Small intestine (tissue), 7 donors: Measurements from ENCODE around the gene ADCY9. TPM values are rescaled to one million over a fixed set of nuclear protein-coding genes. Genes with fewer than 3 reads are reported as not detected.

ENCODE experiments used
- DNase-seq, 2 donors: peaks; one replicate each; pipeline versions ENCODE4 v3.0.0 to v3.0.0-alpha.2; 2013
- FAIRE-seq: peaks from 2 replicates; lab custom pipeline; 2012; peaks lifted over from hg19 to GRCh38; lab: Jason Lieb, UNC
- H3K27ac ChIP-seq, 3 donors: one replicate each; pipeline ENCODE4 v1.5.1; 2013; ENCODE audit warnings: low read length in 2 of 3, mild to moderate bottlenecking in 2 of 3, control low read depth in 1 of 3, inconsistent platforms in 1 of 3, low read depth in 1 of 3, moderate library complexity in 1 of 3
- H3K27me3 ChIP-seq, 3 donors: one replicate each; pipeline ENCODE4 v1.6.1; 2013; ENCODE audit warnings: low read length in 3 of 3, inconsistent platforms in 1 of 3; ENCODE audit not compliant: control insufficient read depth in 3 of 3, insufficient read depth in 3 of 3
- H3K36me3 ChIP-seq, 3 donors: one replicate each; pipeline ENCODE4 v1.6.1; 2013; ENCODE audit warnings: low read length in 3 of 3, inconsistent platforms in 1 of 3, low read depth in 1 of 3, mild to moderate bottlenecking in 1 of 3, moderate library complexity in 1 of 3; ENCODE audit not compliant: control insufficient read depth in 3 of 3, insufficient read depth in 2 of 3
- H3K4me1 ChIP-seq, 3 donors: one replicate each; pipeline ENCODE4 v1.6.1; 2013; ENCODE audit warnings: low read length in 2 of 3, inconsistent platforms in 1 of 3, low read depth in 1 of 3, mild to moderate bottlenecking in 1 of 3, moderate library complexity in 1 of 3; ENCODE audit not compliant: control insufficient read depth in 3 of 3, insufficient read depth in 2 of 3
- H3K4me3 ChIP-seq, 3 donors: one replicate each; pipeline ENCODE4 v1.5.1; 2013; ENCODE audit warnings: low read length in 3 of 3, control low read depth in 1 of 3, inconsistent platforms in 1 of 3, low read depth in 1 of 3, mild to moderate bottlenecking in 1 of 3, moderate library complexity in 1 of 3
- H3K9me3 ChIP-seq, 2 donors: one replicate each; pipeline ENCODE4 v1.6.1; 2013; ENCODE audit warnings: low read depth in 1 of 2, low read length in 1 of 2; ENCODE audit not compliant: control insufficient read depth in 2 of 2, insufficient read depth in 1 of 2
- WGBS, 3 donors: extraction: QIAGEN DNeasy Blood & Tissue Kit; methylation state at CpG; one replicate each; pipeline ENCODE4 v1.1.7; 2013; 5-methylcytosine and 5-hydroxymethylcytosine counted together
- polyA plus RNA-seq, 4 donors: library from polyadenylated mRNA; stranded (reverse) in 3 of 4; unstranded in 1 of 4; fragments of 200-250 nt in 3 of 4; fragments of 120-200 nt in 1 of 4; gene quantifications; one replicate each; pipeline versions ENCODE4 v1.2.1 to v1.2.3, GENCODE V29; 2013
- donor health status: healthy with polysubstance abuse.
- donor health status: control.
- donor health status: control.
- donor health status: Bipolar disorder and iron deficiency.
- donor health status: healthy.

Gene ADCY9
- polyA plus RNA-seq, 4 donors = 4.3 to 10.7 (median 8.0) TPM

DNA sequence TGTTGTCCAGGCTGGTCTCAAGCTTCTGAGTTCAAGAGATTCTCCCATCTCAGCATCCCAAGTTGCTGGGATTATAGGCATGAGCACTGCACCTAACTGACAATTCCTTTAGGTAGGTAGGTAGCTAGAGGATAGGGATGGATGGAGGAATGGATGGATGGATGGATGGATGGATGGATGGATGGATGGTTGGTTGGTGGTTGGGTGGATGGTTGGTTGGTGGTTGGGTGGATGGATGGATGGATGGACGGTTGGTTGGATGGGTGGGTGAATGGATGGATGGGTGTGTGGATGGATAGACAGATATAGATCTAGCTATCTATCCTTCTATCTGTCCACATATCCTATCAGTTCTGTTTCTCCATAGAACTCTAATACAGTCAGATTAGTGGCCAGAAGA, 19.3 kb upstream of the ADCY9 start:
- Histone ChIP-seq H3K27me3 (peaks cover 0 to 2% (median 0%) of the 10 kb centered on the region in 3 donors), H3K9me3 (peaks cover 0 to 11% of the 10 kb centered on the region in 2 donors), H3K36me3 (no peaks in the 10 kb centered on the region), H3K27ac (peak overlapping the region in 2 of 3 donors; percentile 36 to 65), H3K4me3 (no peak overlapping the region), H3K4me1 (peaks cover 0 to 2% (median 0%) of the 10 kb centered on the region in 3 donors)
- DNase-seq (no peak), FAIRE-seq (no peak)
- 92 to 100% (median 93%) methylated on average over 1 of the region's 1 CpG for WGBS, 3 donors

GRCh38 chr16:4133897-4134372, 17.7 kb upstream of the ADCY9 start:
- WGBS, 3 donors = 88 to 95% (median 94%) methylated on average over 10 of the region's 10 CpGs
- Histone ChIP-seq H3K4me1 (peaks cover 0 to 2% (median 0%) of the 10 kb centered on the region in 3 donors), H3K4me3 (no peak overlapping the region), H3K27me3 (no peaks in the 10 kb centered on the region), H3K9me3 (peaks cover 0 to 5% of the 10 kb centered on the region in 2 donors), H3K36me3 (no peaks in the 10 kb centered on the region), H3K27ac (no peak overlapping the region)
- no peak for FAIRE-seq
- no peak for DNase-seq

DNA sequence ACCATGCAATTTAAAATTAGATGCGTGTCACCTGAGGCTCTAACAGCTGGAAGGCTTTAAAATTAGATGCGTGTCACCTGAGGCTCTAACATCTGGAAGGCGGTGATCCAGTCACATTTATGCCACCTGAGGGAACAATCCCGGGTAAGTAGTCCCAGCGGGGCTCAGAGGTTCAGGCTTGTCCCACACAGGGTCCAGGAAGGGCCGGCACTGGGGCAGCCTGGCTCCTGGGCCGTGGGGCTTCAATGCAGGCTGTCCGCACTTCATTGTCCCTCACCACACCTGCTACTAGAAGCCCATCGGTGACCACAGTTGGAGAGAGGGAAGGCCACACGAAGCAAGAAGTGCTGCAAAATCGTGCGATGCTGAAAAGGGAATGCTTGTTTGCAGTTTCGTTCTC, 15.4 kb upstream of the ADCY9 start:
- H3K9me3 ChIP-seq = no peaks in the 10 kb centered on the region
- H3K36me3 ChIP-seq = no peaks in the 10 kb centered on the region
- no peak for DNase-seq
- peaks cover 0 to 2% (median 0%) of the 10 kb centered on the region in 3 donors for H3K4me1 ChIP-seq
- H3K4me3 ChIP-seq = no peak overlapping the region
- 74 to 76% (median 74%) methylated on average over 13 of the region's 13 CpGs for WGBS, 3 donors
- FAIRE-seq = no peak
- H3K27me3 ChIP-seq = no peaks in the 10 kb centered on the region
- no peak overlapping the region for H3K27ac ChIP-seq

- Histone ChIP-seq H3K9me3 (no peaks in the 10 kb centered on the region), H3K36me3 (no peaks in the 10 kb centered on the region), H3K27me3 (peaks cover 0 to 3% (median 0%) of the 10 kb centered on the region in 3 donors), H3K4me3 (no peak overlapping the region), H3K4me1 (no peaks in the 10 kb centered on the region), H3K27ac (no peak overlapping the region)
- WGBS, 3 donors = 80 to 88% (median 81%) methylated on average over 12 of the region's 12 CpGs
- DNase-seq = no peak
- FAIRE-seq = no peak
Measured at GRCh38 chr16:4124535-4125294, 8.5 kb upstream of the ADCY9 start.

- FAIRE-seq (no peak), DNase-seq (no peak)
- no peak overlapping the region for H3K4me3 ChIP-seq
- H3K27ac ChIP-seq = no peak overlapping the region
- no peaks in the 10 kb centered on the region for H3K36me3 ChIP-seq
- 70 to 81% (median 74%) methylated on average over 16 of the region's 16 CpGs for WGBS, 3 donors
- H3K9me3 ChIP-seq = no peaks in the 10 kb centered on the region
- no peaks in the 10 kb centered on the region for H3K4me1 ChIP-seq
- H3K27me3 ChIP-seq = peaks cover 0 to 3% (median 0%) of the 10 kb centered on the region in 3 donors
Measured at GRCh38 chr16:4123616-4124300, 7.5 kb upstream of the ADCY9 start.

DNA sequence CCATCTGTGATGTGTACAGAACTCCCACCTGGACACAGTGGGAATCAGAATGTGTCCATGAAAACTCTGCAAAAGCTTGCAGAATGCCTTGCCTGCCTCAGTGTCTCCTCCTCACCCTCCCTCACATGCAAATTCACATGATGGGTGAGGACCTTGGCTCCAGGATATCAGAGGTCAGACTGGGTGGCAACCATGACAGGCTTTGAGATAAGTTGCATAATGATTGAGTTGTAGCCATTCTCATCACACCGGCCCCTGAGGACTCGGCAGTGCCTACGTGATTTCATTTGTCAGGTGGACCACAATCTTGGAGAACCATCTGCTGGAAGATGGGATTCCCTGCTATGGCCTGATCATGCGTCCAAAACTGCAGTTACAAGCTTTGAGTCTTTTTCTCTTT, 3.9 kb upstream of the ADCY9 start:
- peak; percentile 27 to 47 for DNase-seq
- WGBS, 3 donors = 69 to 85% (median 71%) methylated on average over 4 of the region's 4 CpGs
- Histone ChIP-seq H3K9me3 (no peaks in the 10 kb centered on the region), H3K36me3 (no peaks in the 10 kb centered on the region), H3K27ac (no peak overlapping the region), H3K27me3 (peaks cover 0 to under 1% (median 0%) of the 10 kb centered on the region in 3 donors), H3K4me1 (peaks cover 0 to 5% (median 0%) of the 10 kb centered on the region in 3 donors), H3K4me3 (no peak overlapping the region)
- no peak for FAIRE-seq

- FAIRE-seq (no peak), DNase-seq (no peak)
- H3K4me3 ChIP-seq = peak overlapping the region in 2 of 3 donors; percentile 61 to 94
- H3K4me1 ChIP-seq = peaks cover 0 to 12% (median 10%) of the 10 kb centered on the region in 3 donors
- peaks cover 0 to 7% (median 0%) of the 10 kb centered on the region in 3 donors for H3K36me3 ChIP-seq
- WGBS, 3 donors = 84 to 86% (median 84%) methylated on average over 12 of the region's 12 CpGs
- no peaks in the 10 kb centered on the region for H3K27me3 ChIP-seq
- no peaks in the 10 kb centered on the region for H3K9me3 ChIP-seq
- H3K27ac ChIP-seq = peak overlapping the region in 1 of 3 donors; percentile 57
Measured at GRCh38 chr16:4117250-4117578, 972 bp upstream of the ADCY9 start.

GRCh38 chr16:4115949-4116318, 308 bp downstream of the ADCY9 start:
- DNase-seq (no peak), FAIRE-seq (no peak)
- peak overlapping the region; percentile 57 to 94 (median 70) for H3K4me3 ChIP-seq
- H3K9me3 ChIP-seq = no peaks in the 10 kb centered on the region
- H3K4me1 ChIP-seq = peaks cover 0 to 15% (median 10%) of the 10 kb centered on the region in 3 donors
- WGBS, 3 donors = 0 to 1% (median 0%) methylated on average over 18 to 71 of the region's 71 CpGs
- H3K36me3 ChIP-seq = peaks cover 0 to 7% (median 0%) of the 10 kb centered on the region in 3 donors
- H3K27ac ChIP-seq = peak overlapping the region in 1 of 3 donors; percentile 46
- H3K27me3 ChIP-seq = no peaks in the 10 kb centered on the region
